22Rv1 (cell line): ENCODE results near the gene FBXL4.

Experiments
- CTCF ChIP-seq: fragments of 450-650 bp; IDR thresholded peaks from 2 replicates; pipeline ENCODE4 v1.5.1; 2017; ENCODE audit warnings: mild to moderate bottlenecking
- ZFX ChIP-seq: fragments of 450-650 bp; IDR thresholded peaks from 2 replicates; pipeline ENCODE4 v1.6.1; 2017; ENCODE audit warnings: antibody characterized with exemption, borderline replicate concordance

- TF ChIP-seq CTCF = no peak
- no peak for TF ChIP-seq ZFX
Observed at GRCh38 chr6:98824902-98825599, 122.7 kb downstream of the FBXL4 start.
